ENCODE data around the gene TTC21A.
"Not testable (repeated sequence)": the region's sequence is repeated elsewhere in the genome, so short reads cannot be mapped to it uniquely, and the experiment has no call there.

DNA sequence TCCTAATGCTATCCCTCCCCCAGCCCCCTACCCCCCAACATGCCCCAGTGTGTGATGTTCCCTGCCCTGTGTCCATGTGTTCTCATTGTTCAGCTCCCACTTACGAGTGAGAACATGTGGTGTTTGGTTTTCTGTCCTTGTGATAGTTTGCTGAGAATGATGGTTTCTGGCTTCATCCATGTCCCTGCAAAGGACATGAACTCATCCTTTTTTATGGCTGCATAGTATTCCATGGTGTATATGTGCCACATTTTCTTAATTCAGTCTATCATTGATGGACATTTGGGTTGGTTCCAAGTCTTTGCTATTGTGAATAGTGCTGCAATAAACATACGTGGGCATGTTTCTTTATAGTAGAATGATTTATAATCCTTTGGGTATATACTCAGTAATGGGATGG, 46.3 kb upstream of the TTC21A start:
- TF ChIP-seq TAF1 (IDR thresholded peaks at IDR 0.05; ENCODE audit: borderline replicate concordance, low read depth, low read length); CTCF (IDR thresholded peaks at IDR 0.05 in 2 of 3, conservative IDR thresholded peaks at IDR 0.05 in 1 of 3; ENCODE audit: control insufficient read depth in 2 of 3, extremely low read depth in 1 of 3, insufficient read depth in 1 of 3, low read depth in 3 of 3, low read length in 3 of 3); ZNF24 (IDR thresholded peaks at IDR 0.05); CEBPB (IDR thresholded peaks at IDR 0.05; ENCODE audit: borderline replicate concordance in 1 of 2, low read depth in 2 of 2, low read length in 2 of 2); ZBTB40 (IDR thresholded peaks at IDR 0.05; ENCODE audit: borderline replicate concordance): not testable (repeated sequence)
